ENCODE measurements around the gene SEC14L1.
"Not testable (repeated sequence)": the region's sequence is repeated elsewhere in the genome, so short reads cannot be mapped to it uniquely, and the experiment has no call there.

The SEC14L1 gene

DNA sequence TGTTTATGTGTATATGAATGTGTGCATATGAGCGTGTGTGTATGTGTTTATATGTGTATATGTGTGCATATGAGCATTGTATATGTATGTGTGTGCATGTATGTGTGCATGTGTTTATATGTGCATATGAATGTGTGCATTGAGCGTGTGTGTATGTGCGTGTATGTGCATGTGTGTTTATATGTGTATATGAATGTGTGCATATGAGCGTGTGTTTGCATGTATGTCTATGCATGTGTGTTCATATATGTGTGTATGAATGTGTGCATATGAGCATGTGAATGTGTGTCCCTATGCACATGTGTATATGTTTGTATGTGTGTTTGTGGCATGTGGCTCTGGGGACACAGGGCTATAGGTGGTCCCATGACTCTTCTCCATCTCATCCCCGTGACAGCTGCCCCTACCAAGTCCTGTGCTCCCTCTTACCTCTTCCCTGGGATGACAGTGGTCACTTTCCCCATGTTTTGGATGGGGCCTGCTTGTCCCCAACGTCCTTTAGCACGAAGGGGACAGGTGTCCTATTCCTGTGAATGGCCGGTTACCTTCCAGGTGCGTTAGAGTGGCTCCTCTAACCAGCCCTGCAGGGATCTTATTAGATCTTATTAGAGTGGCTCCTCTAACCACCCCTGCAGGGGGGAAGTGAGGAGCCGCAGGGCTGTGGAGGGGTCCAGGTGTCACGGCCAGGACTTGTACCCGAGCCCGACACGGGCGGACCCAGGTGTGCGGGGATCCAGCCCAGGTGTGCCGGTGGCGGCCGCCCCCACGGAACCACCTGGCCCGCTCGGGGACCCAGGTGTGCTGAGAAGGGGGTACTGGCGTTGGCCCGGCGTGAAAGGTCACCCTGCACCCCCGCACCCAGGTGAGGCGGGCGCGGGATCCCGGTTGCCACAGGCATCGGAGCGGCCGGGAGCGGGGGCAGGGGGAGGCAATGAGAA lies 105.6 kb downstream of the SEC14L1 start:
- no peak for DNase-seq

GRCh38 chr17:77247048-77247541 lies 106.3 kb downstream of the SEC14L1 start:
- peak; percentile 92 to 93 for DNase-seq

- no peak for DNase-seq
Observed at GRCh38 chr17:77247609-77248008, 106.8 kb downstream of the SEC14L1 start.

- DNase-seq = no peak
Observed at GRCh38 chr17:77248216-77249114, 107.7 kb downstream of the SEC14L1 start.

DNA sequence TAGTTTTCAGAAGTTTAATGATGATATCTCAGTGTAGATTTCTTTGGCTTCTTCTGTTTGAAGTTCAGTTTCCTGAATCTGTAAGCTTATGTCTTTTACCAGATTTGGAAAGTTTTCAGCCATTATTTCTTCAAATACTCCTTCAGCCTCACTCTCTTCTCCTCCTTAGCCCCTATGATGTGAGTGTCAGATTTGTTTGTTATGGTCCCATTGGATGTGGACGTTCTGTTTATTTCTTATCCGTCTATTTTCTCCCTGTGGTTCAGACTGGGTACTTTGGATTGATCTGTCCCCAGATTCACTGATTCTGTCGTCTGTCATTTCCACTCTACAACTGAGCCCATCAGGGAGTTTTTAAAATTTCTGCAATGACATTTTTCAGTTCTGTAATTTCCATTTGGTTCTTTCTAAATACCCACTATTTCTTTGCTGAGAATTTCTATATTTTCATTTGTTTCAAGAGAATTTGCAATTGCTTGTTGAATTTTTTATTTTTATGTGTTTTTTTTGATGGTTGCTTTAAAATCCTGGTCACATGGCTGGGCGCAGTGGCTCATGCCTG lies 110.9 kb downstream of the SEC14L1 start:
- no peak for DNase-seq

GRCh38 chr17:77252306-77252705 lies 111.5 kb downstream of the SEC14L1 start:
- not testable (repeated sequence) for DNase-seq

- DNase-seq = no peak
Observed at GRCh38 chr17:77253611-77254051, 112.9 kb downstream of the SEC14L1 start.

DNA sequence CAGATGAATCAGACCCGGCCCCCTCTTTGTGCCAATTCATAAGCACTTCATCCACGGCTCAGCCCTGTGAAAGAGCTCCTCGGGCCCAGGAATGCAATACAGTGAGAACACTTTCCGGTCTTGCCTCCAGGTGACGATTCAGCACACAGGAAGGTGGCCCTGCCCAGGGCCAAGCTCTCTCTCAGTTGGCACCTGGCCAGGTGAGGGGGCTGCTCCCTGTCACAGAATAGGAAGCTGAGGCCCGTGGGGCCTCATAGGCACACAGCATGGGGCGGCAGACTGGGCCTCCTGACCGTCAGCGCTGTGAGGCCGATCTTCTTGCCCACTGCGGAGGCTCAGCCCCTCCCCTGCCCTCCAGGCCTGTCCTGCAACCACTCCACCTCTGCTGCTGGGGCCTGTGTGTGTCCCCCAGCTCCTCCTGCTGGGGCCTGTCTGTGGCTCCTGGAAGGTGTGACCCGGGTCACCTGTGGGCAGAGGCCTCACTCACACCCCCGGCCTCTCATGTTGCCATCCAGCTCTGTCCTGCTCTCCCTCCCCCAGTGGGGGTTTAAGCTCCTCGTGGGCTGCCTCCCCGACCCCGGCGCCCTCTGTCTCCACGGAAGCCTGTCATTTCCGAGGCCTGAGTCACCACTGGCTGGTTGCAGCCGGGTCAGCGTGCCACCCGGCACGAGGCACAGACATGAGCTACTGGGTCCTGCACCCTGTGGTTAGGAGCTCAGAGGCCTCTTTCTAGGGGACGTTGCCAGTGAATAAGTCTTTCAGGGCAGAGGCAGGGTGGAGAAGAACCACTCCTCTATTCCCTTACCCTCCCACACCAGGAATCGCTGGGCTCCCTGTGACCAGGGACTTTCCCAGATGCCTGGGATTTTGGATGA lies 114.4 kb downstream of the SEC14L1 start:
- no peak for DNase-seq

DNA sequence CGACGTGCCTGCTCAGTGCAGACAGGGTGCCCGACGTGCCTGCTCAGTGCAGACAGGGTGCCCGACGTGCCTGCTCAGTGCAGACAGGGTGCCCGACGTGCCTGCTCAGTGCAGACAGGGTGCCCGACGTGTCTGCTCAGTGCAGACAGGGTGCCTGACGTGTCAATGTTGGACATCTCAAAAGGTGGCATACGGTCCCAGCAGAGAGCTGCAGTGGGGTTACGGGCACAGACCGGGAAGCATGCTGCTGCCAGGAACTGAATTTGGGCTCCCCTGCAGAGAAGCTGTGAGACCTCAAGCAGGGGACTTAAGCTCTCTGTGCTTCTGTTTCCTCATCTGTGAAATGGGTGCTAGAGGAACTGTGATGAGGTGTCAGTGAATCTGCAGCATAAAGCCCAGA lies 115.2 kb downstream of the SEC14L1 start:
- DNase-seq = not testable (repeated sequence)

GRCh38 chr17:77256710-77257109 lies 115.9 kb downstream of the SEC14L1 start:
- DNase-seq = no peak

DNA sequence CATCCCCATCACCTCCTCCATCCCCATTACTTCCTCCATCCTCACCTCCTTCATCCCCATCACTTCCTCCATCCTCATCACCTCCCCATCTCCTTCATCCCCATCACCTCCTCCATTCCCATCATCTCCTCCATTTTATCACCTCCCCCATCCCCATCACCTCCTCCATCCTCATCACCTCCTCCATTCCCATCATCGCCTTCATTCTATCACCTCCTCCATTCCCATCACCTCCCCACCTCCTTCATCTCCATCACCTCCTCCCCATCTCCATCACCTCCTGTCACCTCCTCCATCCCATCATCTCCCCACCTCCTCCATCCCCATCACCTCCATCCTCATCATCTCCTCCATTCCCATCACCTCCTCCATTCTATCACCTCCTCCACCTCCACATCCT lies 116.4 kb downstream of the SEC14L1 start:
- no peak for DNase-seq

GRCh38 chr17:77257596-77258458 lies 117.1 kb downstream of the SEC14L1 start:
- no peak for DNase-seq

DNA sequence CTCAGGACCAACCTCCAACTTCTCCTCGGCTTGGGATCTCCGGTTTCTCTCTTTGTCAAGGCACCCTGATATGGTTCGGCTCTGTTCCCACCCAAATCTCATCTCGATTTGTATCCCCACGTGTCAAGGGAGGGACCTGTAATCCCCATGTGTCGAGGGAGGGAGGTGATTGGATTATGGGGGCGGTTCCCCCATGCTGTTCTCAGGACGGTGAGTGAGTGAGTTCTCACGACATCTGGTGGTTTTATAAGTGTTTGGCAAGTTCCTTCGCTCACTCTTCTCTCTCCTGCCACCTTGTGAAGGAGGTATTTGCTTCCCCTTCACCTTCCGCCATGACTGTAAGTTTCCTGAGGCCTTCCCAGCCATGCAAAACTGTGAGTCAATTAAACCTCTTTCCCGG lies 117.9 kb downstream of the SEC14L1 start:
- DNase-seq = no peak

- DNase-seq = no peak
Observed at GRCh38 chr17:77264617-77265230, 124.0 kb downstream of the SEC14L1 start.

DNA sequence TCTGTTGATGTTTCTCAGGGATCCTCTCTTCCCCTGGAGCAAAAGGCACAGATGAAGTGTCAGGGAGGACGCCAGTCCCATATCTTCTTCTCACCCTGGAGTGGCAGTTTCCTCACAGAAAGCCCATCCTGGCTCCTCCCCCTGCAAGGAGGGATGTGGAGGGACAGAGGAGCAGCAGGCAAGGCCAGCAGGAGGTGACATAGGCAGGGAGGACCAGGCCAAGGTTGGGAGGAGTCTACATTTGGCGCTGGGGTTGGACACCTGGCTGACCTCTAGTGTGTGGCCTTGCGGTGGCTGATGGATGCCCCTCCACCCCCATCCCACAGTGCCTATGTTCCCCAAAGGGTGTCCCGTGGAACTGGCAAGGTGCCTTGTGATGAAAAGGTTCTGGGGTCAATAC lies 125.4 kb downstream of the SEC14L1 start:
- no peak for DNase-seq

All from stimulated activated CD4-positive, alpha-beta T cell treated with anti-CD3 and anti-CD28 coated beads, Interleukin-2, amount 100 ng/mL, for 24 hours (primary cell).